A673 (cell line): Measurements from ENCODE around the gene PSME3IP1. TPM values are rescaled to one million over a fixed set of nuclear protein-coding genes. Genes with fewer than 3 reads are reported as not detected.
A peak's percentile ranks its signal among the peaks of the same experiment; 100 is the strongest.

ENCODE experiments used
- BruUV-seq: library from RNA; stranded (reverse); fragments of 400-500 nt; replicated peaks from 2 replicates; lab custom pipeline; 2021; lab: Mats Ljungman, UMichigan
- CTCF ChIA-PET: fragments of 300-600 bp; sonication (Branson Sonifier 250); formaldehyde crosslinking; loops from one replicate; lab custom pipeline; 2022; ENCODE audit warnings: antibody characterized with exemption; lab: Charles Lee
- POLR2A ChIA-PET: fragments of 300-600 bp; sonication (Branson Sonifier 250); formaldehyde crosslinking; loops from one replicate; lab custom pipeline; 2022; ENCODE audit warnings: antibody characterized with exemption; ENCODE audit not compliant: low non-redundant PET; lab: Charles Lee
- DNase-seq: peaks from one replicate; pipeline ENCODE4 v3.0.0-alpha.2; 2015; ENCODE audit warnings: low spot score
- H3K27ac ChIP-seq: fragments of 200-600 bp; sonication (generic); 2 replicates; pipeline ENCODE4 v1.5.1; 2016; ENCODE audit warnings: mixed run types, low read depth, mild to moderate bottlenecking, mixed read lengths, antibody characterized with exemption, low read length; ENCODE audit not compliant: poor library complexity, severe bottlenecking
- H3K27me3 ChIP-seq: fragments of 200-600 bp; sonication (generic); replicated peaks from 2 replicates; pipeline ENCODE4 v1.6.1; 2017; ENCODE audit warnings: mixed run types, low read depth, mild to moderate bottlenecking, mixed read lengths, antibody characterized with exemption, low read length; ENCODE audit not compliant: insufficient read depth, poor library complexity
- H3K36me3 ChIP-seq: fragments of 200-600 bp; sonication (generic); 2 replicates; pipeline ENCODE4 v1.6.1; 2016; ENCODE audit warnings: mixed run types, mild to moderate bottlenecking, mixed read lengths, antibody characterized with exemption, low read length; ENCODE audit not compliant: insufficient read depth, poor library complexity, severe bottlenecking
- H3K4me1 ChIP-seq: fragments of 200-600 bp; sonication (generic); 2 replicates; pipeline ENCODE4 v1.6.1; 2017; ENCODE audit warnings: mixed run types, mild to moderate bottlenecking, mixed read lengths, antibody characterized with exemption, low read length; ENCODE audit not compliant: insufficient read depth, poor library complexity, severe bottlenecking
- H3K4me3 ChIP-seq: fragments of 200-600 bp; sonication (generic); 2 replicates; pipeline ENCODE4 v1.5.1; 2016; ENCODE audit warnings: low read depth, mixed run types, mild to moderate bottlenecking, mixed read lengths, low read length; ENCODE audit not compliant: poor library complexity, severe bottlenecking
- H3K9me3 ChIP-seq: fragments of 200-600 bp; sonication (generic); 2 replicates; pipeline ENCODE4 v1.6.1; 2016; ENCODE audit warnings: mixed run types, low read depth, mild to moderate bottlenecking, mixed read lengths, antibody characterized with exemption, low read length; ENCODE audit not compliant: poor library complexity, severe bottlenecking
- EZH2 ChIP-seq: fragments of 200-600 bp; sonication (generic); IDR thresholded peaks from 2 replicates; pipeline ENCODE4 v1.6.1; 2017; ENCODE audit warnings: borderline replicate concordance, low read depth, mild to moderate bottlenecking, mixed read lengths, antibody characterized with exemption, low read length; ENCODE audit not compliant: poor library complexity, severe bottlenecking
- intact Hi-C: fragments of 100-400 bp; cut with micrococcal nuclease; formaldehyde crosslinking; loops from one replicate; pipeline ENCODE4 v1.10.0; 2022; ENCODE audit not compliant: unreplicated experiment
- total RNA-seq: library from RNA; stranded (reverse); gene quantifications from 2 replicates; pipeline ENCODE4 v1.2.3, GENCODE V29; 2021
- TF ChIP-seq, protein P1 (sequence below): fragments of 300-800, 200-600 bp; sonication (generic); conservative IDR thresholded peaks from 2 replicates; pipeline ENCODE4 v1.5.1; 2017; ENCODE audit warnings: low read depth, mild to moderate bottlenecking, antibody characterized with exemption, low read length, moderate library complexity, mixed read lengths

Gene PSME3IP1
- total RNA-seq, 1 experiment from 2014 or later = 128 TPM

DNA sequence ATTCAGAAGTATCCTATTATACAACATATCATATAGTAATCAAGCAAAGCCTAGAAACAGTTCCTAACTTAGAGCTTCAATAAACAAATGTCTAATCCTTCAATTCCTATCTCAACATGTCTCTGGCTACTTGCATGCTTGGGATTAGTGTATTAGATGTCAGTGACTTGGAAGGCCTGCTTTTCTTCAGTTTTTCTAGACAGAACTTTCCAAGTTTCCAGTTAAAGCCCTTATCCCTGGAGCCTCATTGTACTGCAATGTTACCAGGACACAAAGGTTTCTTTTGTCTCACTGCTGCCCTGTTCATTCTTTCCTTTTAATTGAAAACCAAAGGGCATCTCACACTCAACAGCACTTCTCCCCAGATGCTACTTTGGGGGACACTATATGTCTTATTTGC lies 16.5 kb downstream of the PSME3IP1 start:
- POLR2A ChIA-PET = interaction anchor here (0.7 kb wide), 1 partner anchor 274 kb away, joined by 3 read pairs; no protein-coding TSS in a partner anchor
- intact Hi-C loops = loop anchor here (5.0 kb wide), 1 partner anchor 302 kb away; the partner anchor contains the start of gene SLC12A3
- CTCF ChIA-PET = interaction anchor here (0.7 kb wide), 1 partner anchor 77 kb away, joined by 3 read pairs; no protein-coding TSS in a partner anchor

DNA sequence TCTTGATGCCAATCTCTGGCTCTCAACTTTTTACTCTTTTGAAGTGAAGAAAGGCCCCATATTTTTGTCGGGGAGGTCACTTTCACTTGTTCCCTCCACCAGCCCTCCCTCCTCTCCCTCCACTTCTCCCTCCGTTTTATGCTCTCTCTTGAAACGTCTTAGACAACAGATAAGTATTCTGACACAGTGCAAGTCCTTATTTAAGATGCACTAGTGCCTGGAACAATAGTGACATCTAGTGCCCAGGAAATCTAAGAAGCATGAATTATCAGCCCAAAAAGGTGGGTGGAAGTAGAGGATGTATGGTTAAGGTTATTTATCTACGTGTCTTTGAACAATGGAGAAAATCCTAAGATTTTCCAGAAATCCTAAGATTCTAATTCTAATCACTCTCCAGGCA lies 17.9 kb downstream of the PSME3IP1 start:
- intact Hi-C loops = loop anchor here (1.0 to 5.0 kb wide), 3 partner anchors 84 to 301 kb away; partner anchors contain the start of gene SLC12A3
- ChIA-PET CTCF (no interaction called here), POLR2A (no interaction called here)
- Histone ChIP-seq H3K27ac (no peak overlapping the region), H3K4me3 (no peak overlapping the region), H3K27me3 (no peaks in the 10 kb centered on the region), H3K36me3 (peaks cover 70% of the 10 kb centered on the region), H3K4me1 (peaks cover 15% of the 10 kb centered on the region), H3K9me3 (no peaks in the 10 kb centered on the region)
- BruUV-seq = no TSS peak
- DNase-seq = peak; percentile 82
- TF ChIP-seq, protein P1, sequence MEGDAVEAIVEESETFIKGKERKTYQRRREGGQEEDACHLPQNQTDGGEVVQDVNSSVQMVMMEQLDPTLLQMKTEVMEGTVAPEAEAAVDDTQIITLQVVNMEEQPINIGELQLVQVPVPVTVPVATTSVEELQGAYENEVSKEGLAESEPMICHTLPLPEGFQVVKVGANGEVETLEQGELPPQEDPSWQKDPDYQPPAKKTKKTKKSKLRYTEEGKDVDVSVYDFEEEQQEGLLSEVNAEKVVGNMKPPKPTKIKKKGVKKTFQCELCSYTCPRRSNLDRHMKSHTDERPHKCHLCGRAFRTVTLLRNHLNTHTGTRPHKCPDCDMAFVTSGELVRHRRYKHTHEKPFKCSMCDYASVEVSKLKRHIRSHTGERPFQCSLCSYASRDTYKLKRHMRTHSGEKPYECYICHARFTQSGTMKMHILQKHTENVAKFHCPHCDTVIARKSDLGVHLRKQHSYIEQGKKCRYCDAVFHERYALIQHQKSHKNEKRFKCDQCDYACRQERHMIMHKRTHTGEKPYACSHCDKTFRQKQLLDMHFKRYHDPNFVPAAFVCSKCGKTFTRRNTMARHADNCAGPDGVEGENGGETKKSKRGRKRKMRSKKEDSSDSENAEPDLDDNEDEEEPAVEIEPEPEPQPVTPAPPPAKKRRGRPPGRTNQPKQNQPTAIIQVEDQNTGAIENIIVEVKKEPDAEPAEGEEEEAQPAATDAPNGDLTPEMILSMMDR = peak; percentile 79
- no peak for TF ChIP-seq EZH2

More for the DNA sequence above, 16.5 kb downstream of the PSME3IP1 start:
- Histone ChIP-seq H3K27me3 (no peaks in the 10 kb centered on the region), H3K27ac (no peak overlapping the region), H3K9me3 (no peaks in the 10 kb centered on the region), H3K4me3 (no peak overlapping the region), H3K4me1 (peaks cover 5% of the 10 kb centered on the region), H3K36me3 (peaks cover 66% of the 10 kb centered on the region)
- TF ChIP-seq, protein P1 = no peak
- no peak for TF ChIP-seq EZH2
- DNase-seq = no peak
- BruUV-seq = no TSS peak

DNA sequence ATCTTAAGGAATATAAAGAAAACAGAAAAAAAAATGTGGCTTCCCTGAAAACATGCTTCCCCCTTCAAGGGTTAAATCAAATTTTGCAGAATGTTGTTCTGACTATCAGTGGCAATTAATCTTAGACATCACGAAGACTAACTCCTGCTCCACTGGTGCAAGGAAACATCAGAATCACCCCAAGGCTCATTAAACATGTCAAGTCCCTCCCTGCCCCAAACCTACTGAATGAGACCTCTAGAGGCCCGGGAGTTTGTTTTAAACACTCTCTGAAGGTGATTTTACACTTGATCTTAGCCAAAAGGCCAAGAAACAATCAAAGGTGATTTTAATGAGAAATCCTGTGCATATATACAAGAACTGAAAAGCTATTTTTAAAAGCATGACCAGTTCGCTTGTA lies 18.3 kb downstream of the PSME3IP1 start:
- peaks cover 15% of the 10 kb centered on the region for H3K4me1 ChIP-seq
- peaks cover 69% of the 10 kb centered on the region for H3K36me3 ChIP-seq
- no peaks in the 10 kb centered on the region for H3K9me3 ChIP-seq
- no peak overlapping the region for H3K4me3 ChIP-seq
- DNase-seq = no peak
- intact Hi-C loops = loop anchor here (5.0 kb wide), 1 partner anchor 300 kb away; the partner anchor contains the start of gene SLC12A3
- POLR2A ChIA-PET = no interaction called here
- BruUV-seq = no TSS peak
- CTCF ChIA-PET = no interaction called here
- no peak overlapping the region for H3K27ac ChIP-seq
- H3K27me3 ChIP-seq = no peaks in the 10 kb centered on the region
- TF ChIP-seq, protein P1 = no peak
- no peak for TF ChIP-seq EZH2
